ENCODE results near the gene EXOSC2. TPM values are rescaled to one million over a fixed set of nuclear protein-coding genes. Genes with fewer than 3 reads are reported as not detected.

The EXOSC2 gene
- total and polyA plus RNA-seq, 2 of the 13 experiments (the other 11 are each of a cell fraction or from before 2014, with no cell fraction given) = 27.5 to 63.8 TPM

- H3K4me3 ChIP-seq (replicated peaks in 1 of 3; ENCODE audit: insufficient read depth in 1 of 3, low read depth in 2 of 3, low read length in 3 of 3) = no peak overlapping the region
- no peaks in the 10 kb centered on the region for H4K20me1 ChIP-seq (ENCODE audit: insufficient read depth, low read length)
- 62% methylated on average over 6 of the region's 6 CpGs for WGBS (ENCODE audit: low lambda C conversion rate)
- POLR2A ChIA-PET = no interaction called here
- DNase-seq (ENCODE audit: low spot score) = no peak
- no peak overlapping the region for H3K27ac ChIP-seq (ENCODE audit: extremely low read length, insufficient read depth, low read length)
- no peaks in the 10 kb centered on the region for H3K4me1 ChIP-seq (ENCODE audit: insufficient read depth, low read length)
- no peaks in the 10 kb centered on the region for H3K9me3 ChIP-seq (ENCODE audit: low read length)
- in situ Hi-C loops (cut with HindIII; ENCODE audit: extremely low pct_ligation_motif_present, low pct_unique_long_range_greater_than_20kb) = no loop called here
- CTCF ChIA-PET (ENCODE audit: low intra/inter-chr PET ratio, low total read pairs) = no interaction called here
- no peak for TF ChIP-seq RCOR2 (CRISPR knock-in tag; IDR thresholded peaks at IDR 0.05)
- TF ChIP-seq, protein P1, sequence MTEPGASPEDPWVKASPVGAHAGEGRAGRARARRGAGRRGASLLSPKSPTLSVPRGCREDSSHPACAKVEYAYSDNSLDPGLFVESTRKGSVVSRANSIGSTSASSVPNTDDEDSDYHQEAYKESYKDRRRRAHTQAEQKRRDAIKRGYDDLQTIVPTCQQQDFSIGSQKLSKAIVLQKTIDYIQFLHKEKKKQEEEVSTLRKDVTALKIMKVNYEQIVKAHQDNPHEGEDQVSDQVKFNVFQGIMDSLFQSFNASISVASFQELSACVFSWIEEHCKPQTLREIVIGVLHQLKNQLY (CRISPR knock-in tag; IDR thresholded peaks at IDR 0.05) = no peak
- TF ChIP-seq KLF9 (CRISPR knock-in tag; IDR thresholded peaks at IDR 0.05; ENCODE audit: low read depth) = no peak
- no peak for TF ChIP-seq SMARCC2 (IDR thresholded peaks at IDR 0.05)
- TF ChIP-seq, protein P2, sequence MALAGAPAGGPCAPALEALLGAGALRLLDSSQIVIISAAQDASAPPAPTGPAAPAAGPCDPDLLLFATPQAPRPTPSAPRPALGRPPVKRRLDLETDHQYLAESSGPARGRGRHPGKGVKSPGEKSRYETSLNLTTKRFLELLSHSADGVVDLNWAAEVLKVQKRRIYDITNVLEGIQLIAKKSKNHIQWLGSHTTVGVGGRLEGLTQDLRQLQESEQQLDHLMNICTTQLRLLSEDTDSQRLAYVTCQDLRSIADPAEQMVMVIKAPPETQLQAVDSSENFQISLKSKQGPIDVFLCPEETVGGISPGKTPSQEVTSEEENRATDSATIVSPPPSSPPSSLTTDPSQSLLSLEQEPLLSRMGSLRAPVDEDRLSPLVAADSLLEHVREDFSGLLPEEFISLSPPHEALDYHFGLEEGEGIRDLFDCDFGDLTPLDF (CRISPR knock-in tag; IDR thresholded peaks at IDR 0.05) = no peak
- no peak for TF ChIP-seq SAFB2 (CRISPR knock-in tag; IDR thresholded peaks at IDR 0.05; ENCODE audit: borderline replicate concordance, low read depth)
- no peak for TF ChIP-seq TBL1XR1 (IDR thresholded peaks at IDR 0.05; ENCODE audit: borderline replicate concordance, low read length, partially characterized antibody)
- TF ChIP-seq TOPORS (CRISPR knock-in tag; IDR thresholded peaks at IDR 0.05) = no peak
- no peak for TF ChIP-seq MEIS2 (CRISPR knock-in tag; IDR thresholded peaks at IDR 0.05)
- TF ChIP-seq, protein P3, sequence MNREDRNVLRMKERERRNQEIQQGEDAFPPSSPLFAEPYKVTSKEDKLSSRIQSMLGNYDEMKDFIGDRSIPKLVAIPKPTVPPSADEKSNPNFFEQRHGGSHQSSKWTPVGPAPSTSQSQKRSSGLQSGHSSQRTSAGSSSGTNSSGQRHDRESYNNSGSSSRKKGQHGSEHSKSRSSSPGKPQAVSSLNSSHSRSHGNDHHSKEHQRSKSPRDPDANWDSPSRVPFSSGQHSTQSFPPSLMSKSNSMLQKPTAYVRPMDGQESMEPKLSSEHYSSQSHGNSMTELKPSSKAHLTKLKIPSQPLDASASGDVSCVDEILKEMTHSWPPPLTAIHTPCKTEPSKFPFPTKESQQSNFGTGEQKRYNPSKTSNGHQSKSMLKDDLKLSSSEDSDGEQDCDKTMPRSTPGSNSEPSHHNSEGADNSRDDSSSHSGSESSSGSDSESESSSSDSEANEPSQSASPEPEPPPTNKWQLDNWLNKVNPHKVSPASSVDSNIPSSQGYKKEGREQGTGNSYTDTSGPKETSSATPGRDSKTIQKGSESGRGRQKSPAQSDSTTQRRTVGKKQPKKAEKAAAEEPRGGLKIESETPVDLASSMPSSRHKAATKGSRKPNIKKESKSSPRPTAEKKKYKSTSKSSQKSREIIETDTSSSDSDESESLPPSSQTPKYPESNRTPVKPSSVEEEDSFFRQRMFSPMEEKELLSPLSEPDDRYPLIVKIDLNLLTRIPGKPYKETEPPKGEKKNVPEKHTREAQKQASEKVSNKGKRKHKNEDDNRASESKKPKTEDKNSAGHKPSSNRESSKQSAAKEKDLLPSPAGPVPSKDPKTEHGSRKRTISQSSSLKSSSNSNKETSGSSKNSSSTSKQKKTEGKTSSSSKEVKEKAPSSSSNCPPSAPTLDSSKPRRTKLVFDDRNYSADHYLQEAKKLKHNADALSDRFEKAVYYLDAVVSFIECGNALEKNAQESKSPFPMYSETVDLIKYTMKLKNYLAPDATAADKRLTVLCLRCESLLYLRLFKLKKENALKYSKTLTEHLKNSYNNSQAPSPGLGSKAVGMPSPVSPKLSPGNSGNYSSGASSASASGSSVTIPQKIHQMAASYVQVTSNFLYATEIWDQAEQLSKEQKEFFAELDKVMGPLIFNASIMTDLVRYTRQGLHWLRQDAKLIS (CRISPR knock-in tag; IDR thresholded peaks at IDR 0.05) = no peak
- no peak for TF ChIP-seq ZFP1 (CRISPR knock-in tag; IDR thresholded peaks at IDR 0.05)
- H3K9ac ChIP-seq (ENCODE audit: insufficient read depth, low read depth, low read length) = no peak overlapping the region
- no peaks in the 10 kb centered on the region for H3K36me3 ChIP-seq (replicated peaks in 1 of 2; ENCODE audit: control insufficient read depth in 1 of 2, insufficient read depth in 2 of 2, low read length in 2 of 2)
- no peaks in the 10 kb centered on the region for H3K79me2 ChIP-seq (ENCODE audit: insufficient read depth, low read length)
- intact Hi-C loops (cut with micrococcal nuclease; ENCODE audit: unreplicated experiment) = no loop called here
- no peak overlapping the region for H3K4me2 ChIP-seq (ENCODE audit: low read depth, low read length)
- no TSS peak for BruUV-seq (replicated peaks)
- ATAC-seq = no peak
- no peak for FAIRE-seq
- H2AFZ ChIP-seq (ENCODE audit: low read length) = no peak overlapping the region
- H3K27me3 ChIP-seq (ENCODE audit: control insufficient read depth in 1 of 2, insufficient read depth in 2 of 2, low read length in 2 of 2) = peaks cover 13 to 54% of the 10 kb centered on the region in 2 experiments
These were observed 22.9 kb upstream of the EXOSC2 start for GRCh38 chr9:130670644-130671043.
